GM18519 (cell line): Measurements from ENCODE around the gene COMMD10.
"Not testable (repeated sequence)": the region's sequence is repeated elsewhere in the genome, so short reads cannot be mapped to it uniquely, and the experiment has no call there.

ENCODE experiments used
- ATAC-seq: cut with Tn5 transposase; IDR thresholded peaks from one replicate; pipeline ENCODE4 v1.9.1; 2021; ENCODE audit warnings: mild to moderate bottlenecking, moderate library complexity; ENCODE audit not compliant: unreplicated experiment, low FRiP score

COMMD10 gene

DNA sequence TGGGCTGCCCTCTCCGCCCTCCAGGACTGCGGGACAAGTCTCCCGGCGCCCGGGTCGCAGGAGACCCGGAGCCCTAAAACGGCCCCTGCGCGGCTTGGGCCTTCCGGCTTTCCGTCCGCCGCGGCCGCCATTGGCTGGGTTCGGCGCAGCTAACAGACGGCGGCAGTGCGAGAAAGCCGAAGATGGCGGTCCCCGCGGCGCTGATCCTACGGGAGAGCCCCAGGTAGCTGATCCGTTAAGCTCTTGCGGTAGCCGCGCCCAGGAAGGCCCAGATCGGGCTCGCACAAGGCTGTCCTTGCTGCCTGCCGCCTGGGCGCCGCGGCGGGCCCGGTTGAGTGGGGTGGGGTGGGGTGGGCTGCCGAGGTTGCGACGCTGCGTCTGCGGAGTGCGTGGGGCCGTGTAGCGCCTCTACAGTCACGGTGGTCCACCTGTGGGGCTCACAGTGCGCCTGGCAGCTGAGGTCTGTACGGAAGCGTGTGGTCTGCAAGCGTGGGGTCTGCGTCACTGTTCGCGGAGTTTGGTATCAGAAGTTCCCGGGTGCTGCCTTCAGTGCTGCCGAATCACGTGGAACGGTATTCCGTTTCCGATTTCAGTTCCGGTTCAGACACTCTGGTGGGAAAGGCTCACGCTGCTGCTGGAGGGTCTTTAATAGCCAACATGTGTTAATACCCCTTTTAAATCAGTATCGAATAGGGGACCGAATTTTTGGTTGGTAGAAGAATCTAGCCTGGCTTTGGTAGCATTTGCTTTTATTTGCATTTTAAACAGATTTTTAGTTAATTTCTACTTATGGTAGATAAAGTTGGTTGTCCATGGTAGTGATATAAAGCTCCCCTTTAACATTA, at the start of gene COMMD10:
Gene COMMD10, plus strand, starts transcription at position 155 of the 845 bp plus-strand sequence.
- peak; percentile 90 for ATAC-seq

- no peak for ATAC-seq
Measured at GRCh38 chr5:116035123-116035522, 49.7 kb upstream of the COMMD10 start.

- ATAC-seq, result peak; percentile 33
Measured at GRCh38 chr5:116037236-116037822, 47.5 kb upstream of the COMMD10 start.

GRCh38 chr5:116038817-116039216, 46.0 kb upstream of the COMMD10 start:
- peak; percentile 80 for ATAC-seq

DNA sequence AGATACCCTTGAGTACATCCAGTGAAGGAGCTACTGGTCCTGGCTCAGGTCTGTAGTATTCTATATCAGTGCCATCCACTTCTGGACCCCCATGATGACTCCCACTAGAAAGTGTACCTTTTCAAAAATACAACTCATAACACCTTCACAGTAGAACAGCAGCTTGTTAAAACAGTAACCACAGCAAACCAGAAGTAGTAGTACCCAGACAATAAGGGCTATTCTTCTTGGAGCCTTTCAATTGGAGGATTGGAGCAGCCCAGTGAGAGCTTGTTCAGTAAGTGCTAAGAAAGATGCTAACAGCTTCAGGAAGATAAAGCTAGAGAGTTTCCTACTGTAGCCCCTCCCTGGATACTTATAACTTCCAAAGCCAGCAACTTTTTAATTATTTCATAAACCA, 42.5 kb upstream of the COMMD10 start:
- no peak for ATAC-seq

GRCh38 chr5:116044073-116044472, 40.8 kb upstream of the COMMD10 start:
- ATAC-seq, result no peak

DNA sequence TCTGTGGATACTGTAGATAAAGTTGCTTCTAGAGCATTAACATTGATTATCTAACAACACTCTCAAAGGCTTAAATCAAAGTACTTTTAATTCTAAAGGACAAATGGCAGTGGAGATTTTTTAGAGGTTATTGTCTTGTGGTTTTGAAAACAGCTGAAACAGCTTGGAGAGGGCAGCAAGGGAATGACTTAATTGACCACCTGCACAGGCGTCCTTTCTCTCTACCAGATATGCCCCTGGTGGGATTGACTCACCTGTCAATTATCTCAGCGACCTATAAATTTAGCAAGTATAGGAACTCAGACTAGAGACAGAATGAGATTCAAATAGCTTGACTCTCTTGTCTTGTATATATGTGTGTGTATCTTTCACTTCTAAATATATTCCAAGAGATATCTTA, 39.0 kb upstream of the COMMD10 start:
- no peak for ATAC-seq

DNA sequence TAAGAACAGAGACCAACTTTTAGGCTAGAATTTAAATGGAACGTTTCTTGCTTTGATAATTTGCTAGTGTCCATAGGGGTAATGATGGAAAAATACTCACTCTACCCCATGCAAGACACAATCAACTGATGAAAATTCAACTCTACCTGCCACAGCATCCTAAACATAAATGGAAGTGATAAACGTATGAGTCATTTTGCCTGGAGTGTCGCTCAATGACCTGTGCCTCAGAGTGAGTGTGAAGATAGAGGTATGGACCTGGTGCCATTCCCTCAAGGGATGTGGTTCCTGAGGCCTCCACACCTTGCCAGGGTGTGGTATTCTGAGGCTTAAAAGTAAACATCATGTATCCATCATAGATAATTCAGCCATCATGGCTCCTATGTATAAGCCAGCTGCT, 38.6 kb upstream of the COMMD10 start:
- ATAC-seq, result no peak

GRCh38 chr5:116046823-116047222, 38.0 kb upstream of the COMMD10 start:
- no peak for ATAC-seq

- ATAC-seq, result no peak
Measured at GRCh38 chr5:116058346-116058936, 26.4 kb upstream of the COMMD10 start.

GRCh38 chr5:116062352-116062751, 22.5 kb upstream of the COMMD10 start:
- no peak for ATAC-seq

DNA sequence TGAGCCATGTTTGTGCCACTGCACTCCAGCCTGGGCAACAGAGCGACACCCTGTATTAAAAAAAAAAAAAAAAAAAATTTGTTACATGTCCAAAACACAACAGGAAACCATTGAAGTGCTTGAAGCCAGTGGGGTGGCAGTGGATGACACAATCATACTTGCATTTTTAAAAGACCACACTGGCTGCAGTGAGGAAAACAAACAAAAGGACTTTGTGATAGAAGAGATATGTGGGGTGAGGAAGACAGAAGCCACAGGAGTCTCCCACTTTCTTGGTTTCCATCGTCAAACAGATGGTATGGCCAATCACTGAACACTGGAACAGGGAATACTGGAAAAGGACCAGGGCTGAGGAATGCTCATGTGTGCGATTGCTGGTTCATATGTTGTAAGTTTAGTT, 20.9 kb upstream of the COMMD10 start:
- ATAC-seq, result no peak

GRCh38 chr5:116068028-116068632, 16.7 kb upstream of the COMMD10 start:
- ATAC-seq, result no peak

GRCh38 chr5:116071211-116071610, 13.6 kb upstream of the COMMD10 start:
- no peak for ATAC-seq

GRCh38 chr5:116075191-116075831, 9.5 kb upstream of the COMMD10 start:
- ATAC-seq, result no peak

- ATAC-seq, result peak; percentile 96
Measured at GRCh38 chr5:116076496-116076895, 8.3 kb upstream of the COMMD10 start.

GRCh38 chr5:116078199-116078598, 6.6 kb upstream of the COMMD10 start:
- no peak for ATAC-seq

GRCh38 chr5:116084287-116084691, 536 bp upstream of the COMMD10 start:
- ATAC-seq, result peak; percentile 32

GRCh38 chr5:116086309-116086708, 1.5 kb downstream of the COMMD10 start:
- not testable (repeated sequence) for ATAC-seq

- no peak for ATAC-seq
Measured at GRCh38 chr5:116088062-116088461, 3.2 kb downstream of the COMMD10 start.

DNA sequence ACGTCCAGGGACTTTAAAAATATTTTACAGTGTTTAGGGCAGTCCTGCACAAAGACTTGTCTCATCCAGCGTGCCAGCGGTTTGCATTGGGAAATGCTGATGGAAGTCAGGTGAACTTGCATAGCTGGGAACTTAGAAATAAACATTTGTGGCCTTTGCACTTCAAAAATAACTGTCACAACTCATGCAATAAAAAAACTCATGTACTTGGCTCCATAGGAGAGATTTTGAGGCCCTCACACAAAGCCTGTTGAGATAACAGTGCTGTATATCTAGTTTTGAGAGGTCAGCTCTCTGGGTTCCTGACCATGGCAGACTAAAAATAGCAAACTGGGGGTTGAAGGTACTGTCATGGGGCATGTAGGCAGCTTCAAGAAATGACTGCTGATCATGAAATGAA, 5.5 kb downstream of the COMMD10 start:
- ATAC-seq, result no peak
